Natural killer cell (primary cell): ENCODE measurements around the gene DBNDD1. TPM values are rescaled to one million over a fixed set of nuclear protein-coding genes. Genes with fewer than 3 reads are reported as not detected.

ENCODE experiments used
- ATAC-seq, 3 donors: fragments of 150-1000 bp in 2 of 3; fragments of 200-7000 bp in 1 of 3; cut with Tn5 transposase; 1 replicate in 1 of 3; 2 replicates in 2 of 3; pipeline ENCODE4 v1.10.0; 2021; ENCODE audit warnings: mild to moderate bottlenecking in 2 of 3, moderate library complexity in 2 of 3
- DNase-seq, 2 donors: peaks; one replicate each; pipeline versions ENCODE4 v3.0.0 to v3.0.0-alpha.2; 2013 to 2021; ENCODE audit warnings: mixed read lengths in 1 of 2
- H3K27ac ChIP-seq: one replicate; pipeline ENCODE4 v1.5.1; 2013; ENCODE audit warnings: mild to moderate bottlenecking, low read length
- H3K27me3 ChIP-seq: one replicate; pipeline ENCODE4 v1.6.1; 2013; ENCODE audit warnings: low read length; ENCODE audit not compliant: control insufficient read depth, insufficient read depth
- H3K36me3 ChIP-seq: one replicate; pipeline ENCODE4 v1.6.1; 2013; ENCODE audit warnings: low read length; ENCODE audit not compliant: control insufficient read depth, insufficient read depth
- H3K4me1 ChIP-seq: one replicate; pipeline ENCODE4 v1.6.1; 2013; ENCODE audit warnings: low read length; ENCODE audit not compliant: control insufficient read depth, insufficient read depth
- H3K4me3 ChIP-seq: one replicate; pipeline ENCODE4 v1.5.1; 2013; ENCODE audit warnings: low read length
- H3K9me3 ChIP-seq: one replicate; pipeline ENCODE4 v1.6.1; 2013; ENCODE audit warnings: low read length; ENCODE audit not compliant: control insufficient read depth, insufficient read depth
- H3K27ac Mint-ChIP-seq, 2 donors: one replicate each; pipeline ENCODE4 v1.8.0; 2022; ENCODE audit warnings: mild to moderate bottlenecking in 2 of 2, mixed read lengths in 2 of 2, moderate library complexity in 1 of 2
- H3K27me3 Mint-ChIP-seq, 2 donors: one replicate each; pipeline ENCODE4 v1.8.0; 2022; ENCODE audit warnings: low read depth in 2 of 2, mixed read lengths in 2 of 2
- H3K36me3 Mint-ChIP-seq: one replicate; pipeline ENCODE4 v1.8.0; 2022; ENCODE audit warnings: mixed read lengths
- H3K4me1 Mint-ChIP-seq, 2 donors: one replicate each; pipeline ENCODE4 v1.8.0; 2022; ENCODE audit warnings: mixed read lengths in 2 of 2
- H3K4me3 Mint-ChIP-seq: one replicate; pipeline ENCODE4 v1.8.0; 2022; ENCODE audit warnings: mild to moderate bottlenecking, moderate library complexity, mixed read lengths
- H3K9me3 Mint-ChIP-seq, 2 donors: one replicate each; pipeline ENCODE4 v1.8.0; 2022; ENCODE audit warnings: mixed read lengths in 2 of 2
- WGBS: methylation state at CpG from one replicate; pipeline ENCODE4 v1.1.7; 2013; ENCODE audit warnings: missing lambda C conversion rate; ENCODE audit not compliant: insufficient coverage; 5-methylcytosine and 5-hydroxymethylcytosine counted together
- intact Hi-C: fragments of 100-400 bp; cut with micrococcal nuclease; formaldehyde crosslinking; loops from one replicate; pipeline ENCODE4 v1.14.2; 2022
- total RNA-seq, 4 donors: library from RNA; stranded (reverse); fragments of 120-200 nt in 1 of 4; gene quantifications; one replicate each; pipeline versions ENCODE4 v1.2.3 to v1.2.4, GENCODE V29; 2013 to 2022
- TF ChIP-seq, protein P1 (sequence below): fragments of 200-600 bp; IDR thresholded peaks from one replicate; pipeline ENCODE4 v1.8.0; 2022; ENCODE audit warnings: antibody characterized with exemption

The DBNDD1 gene
- total RNA-seq, 3 donors from 2014 or later (not counting 1 experiment from before 2014, with no cell fraction given), result 0.20 TPM; not detected in 2

- 10% methylated on average over 57 of the region's 57 CpGs for WGBS
- peaks cover 8 to 32% of the 10 kb centered on the region in 2 donors for H3K4me1 Mint-ChIP-seq
- Histone ChIP-seq H3K27me3 (peaks cover 14% of the 10 kb centered on the region), H3K4me1 (peaks cover 43% of the 10 kb centered on the region), H3K4me3 (peak overlapping the region; percentile 21), H3K9me3 (no peaks in the 10 kb centered on the region), H3K27ac (no peak overlapping the region), H3K36me3 (no peaks in the 10 kb centered on the region)
- no peaks in the 10 kb centered on the region for H3K9me3 Mint-ChIP-seq
- DNase-seq (peak; percentile 77 to 85), ATAC-seq (peak; percentile 83 to 95 (median 94))
- peak overlapping the region; percentile 69 for H3K4me3 Mint-ChIP-seq
- no peaks in the 10 kb centered on the region for H3K36me3 Mint-ChIP-seq
- TF ChIP-seq, protein P1, sequence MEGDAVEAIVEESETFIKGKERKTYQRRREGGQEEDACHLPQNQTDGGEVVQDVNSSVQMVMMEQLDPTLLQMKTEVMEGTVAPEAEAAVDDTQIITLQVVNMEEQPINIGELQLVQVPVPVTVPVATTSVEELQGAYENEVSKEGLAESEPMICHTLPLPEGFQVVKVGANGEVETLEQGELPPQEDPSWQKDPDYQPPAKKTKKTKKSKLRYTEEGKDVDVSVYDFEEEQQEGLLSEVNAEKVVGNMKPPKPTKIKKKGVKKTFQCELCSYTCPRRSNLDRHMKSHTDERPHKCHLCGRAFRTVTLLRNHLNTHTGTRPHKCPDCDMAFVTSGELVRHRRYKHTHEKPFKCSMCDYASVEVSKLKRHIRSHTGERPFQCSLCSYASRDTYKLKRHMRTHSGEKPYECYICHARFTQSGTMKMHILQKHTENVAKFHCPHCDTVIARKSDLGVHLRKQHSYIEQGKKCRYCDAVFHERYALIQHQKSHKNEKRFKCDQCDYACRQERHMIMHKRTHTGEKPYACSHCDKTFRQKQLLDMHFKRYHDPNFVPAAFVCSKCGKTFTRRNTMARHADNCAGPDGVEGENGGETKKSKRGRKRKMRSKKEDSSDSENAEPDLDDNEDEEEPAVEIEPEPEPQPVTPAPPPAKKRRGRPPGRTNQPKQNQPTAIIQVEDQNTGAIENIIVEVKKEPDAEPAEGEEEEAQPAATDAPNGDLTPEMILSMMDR, result no peak
- H3K27ac Mint-ChIP-seq, result peak overlapping the region in 1 of 2 donors; percentile 77
- intact Hi-C loops, result no loop called here
- H3K27me3 Mint-ChIP-seq, result peaks cover 0 to 9% of the 10 kb centered on the region in 2 donors
These were observed 3.2 kb upstream of the DBNDD1 start for GRCh38 chr16:90022209-90023077.

GRCh38 chr16:90020838-90021382 is 1.7 kb upstream of the DBNDD1 start:
- intact Hi-C loops, result no loop called here
- Histone ChIP-seq H3K4me1 (peaks cover 38% of the 10 kb centered on the region), H3K9me3 (no peaks in the 10 kb centered on the region), H3K27ac (no peak overlapping the region), H3K36me3 (no peaks in the 10 kb centered on the region), H3K27me3 (peaks cover 14% of the 10 kb centered on the region), H3K4me3 (no peak overlapping the region)
- Mint-ChIP-seq H3K36me3 (no peaks in the 10 kb centered on the region), H3K27me3 (peaks cover 0 to 9% of the 10 kb centered on the region in 2 donors), H3K4me1 (peaks cover 8 to 27% of the 10 kb centered on the region in 2 donors), H3K9me3 (no peaks in the 10 kb centered on the region), H3K4me3 (peak overlapping the region; percentile 49), H3K27ac (no peak overlapping the region)
- TF ChIP-seq, protein P1, result no peak
- 69% methylated on average over 2 of the region's 2 CpGs for WGBS
- DNase-seq, result no peak
- no peak for ATAC-seq

GRCh38 chr16:90020260-90020837 is 1.1 kb upstream of the DBNDD1 start:
- H3K4me1 Mint-ChIP-seq, result peaks cover 8 to 25% of the 10 kb centered on the region in 2 donors
- H3K27me3 ChIP-seq, result peaks cover 14% of the 10 kb centered on the region
- ATAC-seq (no peak), DNase-seq (no peak)
- H3K4me3 ChIP-seq, result no peak overlapping the region
- peak overlapping the region; percentile 83 for H3K4me3 Mint-ChIP-seq
- H3K36me3 ChIP-seq, result no peaks in the 10 kb centered on the region
- TF ChIP-seq, protein P1, result no peak
- WGBS, result 94% methylated on average over 8 of the region's 9 CpGs
- H3K36me3 Mint-ChIP-seq, result no peaks in the 10 kb centered on the region
- H3K4me1 ChIP-seq, result peaks cover 34% of the 10 kb centered on the region
- no peak overlapping the region for H3K27ac ChIP-seq
- H3K27me3 Mint-ChIP-seq, result peaks cover 0 to 12% of the 10 kb centered on the region in 2 donors
- intact Hi-C loops, result no loop called here
- no peaks in the 10 kb centered on the region for H3K9me3 Mint-ChIP-seq
- H3K9me3 ChIP-seq, result no peaks in the 10 kb centered on the region
- no peak overlapping the region for H3K27ac Mint-ChIP-seq
